DOHH2 (cell line): Measurements from ENCODE around the gene RCL1.
A peak's percentile ranks its signal among the peaks of the same experiment; 100 is the strongest.
"Not testable (repeated sequence)": the region's sequence is repeated elsewhere in the genome, so short reads cannot be mapped to it uniquely, and the experiment has no call there.

Source experiments
- H3F3A ChIP-seq: fragments of 200-600 bp; sonication (generic), shearing (Covaris generic); 2 replicates; pipeline ENCODE4 v1.6.0; 2016; ENCODE audit warnings: antibody characterized with exemption, mild to moderate bottlenecking; ENCODE audit not compliant: control insufficient read depth, insufficient read depth
- H3K27ac ChIP-seq: fragments of 200-600 bp; sonication (generic); 2 replicates; pipeline ENCODE4 v1.5.1; 2014; ENCODE audit warnings: low read depth, mild to moderate bottlenecking, low read length, moderate library complexity
- H3K27me3 ChIP-seq: fragments of 200-600 bp; sonication (generic); 2 replicates; pipeline ENCODE4 v1.6.1; 2014; ENCODE audit warnings: mild to moderate bottlenecking, low read length, mixed read lengths; ENCODE audit not compliant: control insufficient read depth
- H3K36me3 ChIP-seq: fragments of 200-600 bp; sonication (generic); 2 replicates; pipeline ENCODE4 v1.6.1; 2014; ENCODE audit warnings: mild to moderate bottlenecking, low read length, moderate library complexity, mixed read lengths; ENCODE audit not compliant: control insufficient read depth
- H3K4me1 ChIP-seq: fragments of 200-600 bp; sonication (generic); 2 replicates; pipeline ENCODE4 v1.6.1; 2014; ENCODE audit warnings: mild to moderate bottlenecking, low read length, mixed read lengths; ENCODE audit not compliant: control insufficient read depth
- H3K4me2 ChIP-seq: fragments of 200-600 bp; sonication (generic); 2 replicates; pipeline ENCODE4 v1.6.0; 2014; ENCODE audit warnings: mild to moderate bottlenecking, low read length, moderate library complexity
- H3K4me3 ChIP-seq: fragments of 200-600 bp; sonication (generic); 2 replicates; pipeline ENCODE4 v1.5.1; 2014; ENCODE audit warnings: mild to moderate bottlenecking, low read length, mixed read lengths
- H3K79me2 ChIP-seq: fragments of 200-600 bp; sonication (generic); 2 replicates; pipeline ENCODE4 v1.6.1; 2014; ENCODE audit warnings: mild to moderate bottlenecking, low read length, mixed read lengths; ENCODE audit not compliant: control insufficient read depth
- H3K9me2 ChIP-seq: fragments of 200-600 bp; sonication (generic); replicated peaks from 2 replicates; pipeline ENCODE4 v1.6.1; 2014; ENCODE audit warnings: mild to moderate bottlenecking, low read length, mixed read lengths; ENCODE audit not compliant: control insufficient read depth
- H3K9me3 ChIP-seq: fragments of 200-600 bp; sonication (generic); 2 replicates; pipeline ENCODE4 v1.6.1; 2014; ENCODE audit warnings: antibody characterized with exemption, low read length, mixed read lengths; ENCODE audit not compliant: control insufficient read depth, insufficient read depth
- H4K20me1 ChIP-seq: fragments of 200-600 bp; sonication (generic); 2 replicates; pipeline ENCODE4 v1.6.0; 2014; ENCODE audit warnings: low read depth, mild to moderate bottlenecking, antibody characterized with exemption, low read length, moderate library complexity; ENCODE audit not compliant: control insufficient read depth, insufficient read depth
- EZH2phosphoT487 ChIP-seq: fragments of 200-600 bp; sonication (generic); IDR thresholded peaks from 2 replicates; pipeline ENCODE4 v1.6.1; 2017; ENCODE audit warnings: borderline replicate concordance, mild to moderate bottlenecking, antibody characterized with exemption, low read length, moderate library complexity, mixed read lengths
- TF ChIP-seq, protein P1 (sequence below): fragments of 200-600 bp; sonication (generic); IDR thresholded peaks from one replicate; pipeline ENCODE4 v1.5.1; 2014; ENCODE audit warnings: antibody characterized with exemption, mild to moderate bottlenecking, low read depth, low read length; ENCODE audit not compliant: poor library complexity, severe bottlenecking

Gene RCL1

GRCh38 chr9:4792054-4792571 is 631 bp upstream of the RCL1 start:
- Histone ChIP-seq H3K4me1 (peaks cover 34% of the 10 kb centered on the region), H3K36me3 (peaks cover 14% of the 10 kb centered on the region), H3K27me3 (no peaks in the 10 kb centered on the region), H3K9me2 (no peaks in the 10 kb centered on the region), H3K4me3 (peak overlapping the region; percentile 96), H3K27ac (peak overlapping the region; percentile 20; the same call in 1 of the 2 replicates), H3K9me3 (no peaks in the 10 kb centered on the region), H3K79me2 (peaks cover 43% of the 10 kb centered on the region), H4K20me1 (peaks cover 18% of the 10 kb centered on the region; the same call in 1 of the 2 replicates), H3F3A (no peaks in the 10 kb centered on the region; the same call in 1 of the 2 replicates), H3K4me2 (peak overlapping the region; percentile 95)
- no peak for TF ChIP-seq EZH2phosphoT487
- TF ChIP-seq, protein P1, sequence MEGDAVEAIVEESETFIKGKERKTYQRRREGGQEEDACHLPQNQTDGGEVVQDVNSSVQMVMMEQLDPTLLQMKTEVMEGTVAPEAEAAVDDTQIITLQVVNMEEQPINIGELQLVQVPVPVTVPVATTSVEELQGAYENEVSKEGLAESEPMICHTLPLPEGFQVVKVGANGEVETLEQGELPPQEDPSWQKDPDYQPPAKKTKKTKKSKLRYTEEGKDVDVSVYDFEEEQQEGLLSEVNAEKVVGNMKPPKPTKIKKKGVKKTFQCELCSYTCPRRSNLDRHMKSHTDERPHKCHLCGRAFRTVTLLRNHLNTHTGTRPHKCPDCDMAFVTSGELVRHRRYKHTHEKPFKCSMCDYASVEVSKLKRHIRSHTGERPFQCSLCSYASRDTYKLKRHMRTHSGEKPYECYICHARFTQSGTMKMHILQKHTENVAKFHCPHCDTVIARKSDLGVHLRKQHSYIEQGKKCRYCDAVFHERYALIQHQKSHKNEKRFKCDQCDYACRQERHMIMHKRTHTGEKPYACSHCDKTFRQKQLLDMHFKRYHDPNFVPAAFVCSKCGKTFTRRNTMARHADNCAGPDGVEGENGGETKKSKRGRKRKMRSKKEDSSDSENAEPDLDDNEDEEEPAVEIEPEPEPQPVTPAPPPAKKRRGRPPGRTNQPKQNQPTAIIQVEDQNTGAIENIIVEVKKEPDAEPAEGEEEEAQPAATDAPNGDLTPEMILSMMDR: no peak

DNA sequence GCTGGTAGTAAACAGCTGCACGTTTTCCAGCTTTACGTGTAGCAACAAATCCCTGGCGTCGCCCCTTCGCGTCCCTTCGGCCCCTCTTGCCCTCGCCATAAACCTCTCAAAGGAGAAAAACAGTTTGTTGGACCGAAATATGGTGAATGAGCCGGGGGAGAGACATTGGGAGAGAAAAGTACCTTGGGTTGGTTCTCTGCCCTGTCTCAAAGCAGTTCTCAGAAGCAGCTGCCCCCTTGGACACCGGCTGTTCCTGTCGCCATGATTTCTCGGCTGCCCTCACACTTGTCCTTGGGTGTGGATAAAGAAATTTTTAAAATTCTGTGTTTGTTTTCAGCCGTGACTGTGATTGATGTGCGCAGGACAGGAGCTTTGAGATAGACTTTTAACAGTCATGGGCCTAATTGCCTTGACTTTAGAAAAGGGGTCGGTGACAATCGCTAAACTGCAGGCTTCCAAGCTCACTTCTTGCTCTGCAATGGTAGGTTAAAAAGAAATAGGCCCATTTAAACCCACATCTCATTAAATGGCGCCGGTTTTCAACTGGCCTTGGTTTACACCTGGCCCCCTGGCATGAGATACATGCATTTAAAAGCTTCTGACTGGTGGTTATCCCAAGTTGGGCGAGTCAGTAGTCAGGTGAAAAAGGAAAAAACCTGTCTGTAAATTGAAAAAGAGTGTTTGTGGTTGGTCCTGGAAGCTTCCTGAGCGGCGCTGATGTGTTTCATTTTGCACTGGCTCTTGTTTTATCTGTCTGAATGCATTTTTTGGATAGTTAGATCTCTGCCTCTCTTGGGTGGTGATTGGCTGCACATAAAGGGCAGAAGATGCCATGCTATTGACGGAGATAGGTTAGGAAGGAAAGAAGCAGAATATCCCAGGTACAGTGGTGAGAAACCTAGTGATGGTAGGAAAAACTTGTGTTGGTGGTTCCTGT is 983 bp downstream of the RCL1 start:
- no peaks in the 10 kb centered on the region for H3K9me3 ChIP-seq
- H3K79me2 ChIP-seq: peaks cover 59% of the 10 kb centered on the region
- peak overlapping the region; percentile 94 for H3K4me2 ChIP-seq
- no peak overlapping the region for H3K27ac ChIP-seq
- H3K4me1 ChIP-seq: peaks cover 50% of the 10 kb centered on the region
- H3K9me2 ChIP-seq: no peaks in the 10 kb centered on the region
- H3K4me3 ChIP-seq: peak overlapping the region; percentile 93
- peaks cover 26% of the 10 kb centered on the region; the same call in 1 of the 2 replicates for H4K20me1 ChIP-seq
- H3K36me3 ChIP-seq: peaks cover 14% of the 10 kb centered on the region
- no peaks in the 10 kb centered on the region for H3K27me3 ChIP-seq
- TF ChIP-seq EZH2phosphoT487: no peak
- TF ChIP-seq, protein P1: no peak
- H3F3A ChIP-seq: peaks cover 6% of the 10 kb centered on the region; the same call in 1 of the 2 replicates

- Histone ChIP-seq H3K79me2 (peaks cover 69% of the 10 kb centered on the region), H3K4me3 (peak overlapping the region; percentile 93), H3K9me2 (no peaks in the 10 kb centered on the region), H3K4me2 (peak overlapping the region; percentile 94), H3K4me1 (peaks cover 58% of the 10 kb centered on the region), H3K27ac (no peak overlapping the region), H3F3A (peaks cover 6% of the 10 kb centered on the region; the same call in 1 of the 2 replicates), H3K9me3 (no peaks in the 10 kb centered on the region), H4K20me1 (peaks cover 26% of the 10 kb centered on the region; the same call in 1 of the 2 replicates), H3K27me3 (no peaks in the 10 kb centered on the region), H3K36me3 (peaks cover 14% of the 10 kb centered on the region)
- TF ChIP-seq EZH2phosphoT487: no peak
- TF ChIP-seq, protein P1: no peak
These were observed 1.9 kb downstream of the RCL1 start for GRCh38 chr9:4794691-4795090.

DNA sequence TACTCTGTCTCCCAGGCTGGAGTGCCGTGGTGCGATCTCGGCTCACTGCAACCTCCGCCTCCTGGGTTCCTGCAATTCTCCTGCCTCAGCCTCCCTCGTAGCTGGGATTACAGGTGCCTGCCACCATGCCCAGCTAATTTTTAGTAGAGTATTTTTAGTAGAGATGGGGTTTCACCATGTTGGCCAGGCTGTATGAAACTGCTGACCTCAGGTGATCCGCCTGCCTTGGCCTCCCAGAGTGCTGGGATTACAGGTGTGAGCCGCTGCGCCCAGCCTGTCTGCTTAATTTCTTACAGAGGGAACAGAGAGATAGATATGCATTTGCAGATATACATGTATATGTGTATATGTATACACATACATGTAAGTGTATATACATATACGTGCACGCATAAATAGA is 2.4 kb downstream of the RCL1 start:
- not testable (repeated sequence) for H3K27me3 ChIP-seq, H3K27ac ChIP-seq, H3K4me3 ChIP-seq, H3K9me2 ChIP-seq, H3K9me3 ChIP-seq, H3F3A ChIP-seq
- H3K4me2 ChIP-seq: peak overlapping the region; percentile 94
- peaks cover 60% of the 10 kb centered on the region for H3K4me1 ChIP-seq
- peaks cover 26% of the 10 kb centered on the region; the same call in 1 of the 2 replicates for H4K20me1 ChIP-seq
- H3K36me3 ChIP-seq: peaks cover 14% of the 10 kb centered on the region
- H3K79me2 ChIP-seq: peaks cover 73% of the 10 kb centered on the region
